Ecto neural progenitor cell (in vitro differentiated cells): ENCODE data around the gene WDR27.
"Not testable (repeated sequence)": the region's sequence is repeated elsewhere in the genome, so short reads cannot be mapped to it uniquely, and the experiment has no call there.

ENCODE experiments used
- DNase-seq: peaks from one replicate; pipeline ENCODE4 v3.0.0-alpha.2; 2018; ENCODE audit warnings: low spot score

The WDR27 gene

DNA sequence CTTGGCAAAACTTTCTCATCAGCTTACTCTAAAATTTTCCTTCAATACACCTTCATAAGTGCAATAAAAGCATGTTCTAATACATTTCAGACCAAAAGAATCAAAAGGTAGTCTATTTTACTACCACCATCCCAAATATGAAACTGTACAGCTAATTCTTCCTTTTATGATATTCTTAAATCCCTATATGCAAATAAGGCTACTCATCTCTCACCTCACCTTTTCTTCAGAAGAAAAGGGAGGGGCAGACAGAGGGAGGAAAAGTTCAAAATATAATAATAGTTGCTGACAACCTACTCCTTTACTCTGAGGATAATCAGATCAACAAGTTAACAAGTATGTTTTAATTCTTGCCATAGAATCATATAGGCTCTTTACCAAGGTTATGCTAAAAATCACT is 7.5 kb upstream of the WDR27 start:
- no peak for DNase-seq

DNA sequence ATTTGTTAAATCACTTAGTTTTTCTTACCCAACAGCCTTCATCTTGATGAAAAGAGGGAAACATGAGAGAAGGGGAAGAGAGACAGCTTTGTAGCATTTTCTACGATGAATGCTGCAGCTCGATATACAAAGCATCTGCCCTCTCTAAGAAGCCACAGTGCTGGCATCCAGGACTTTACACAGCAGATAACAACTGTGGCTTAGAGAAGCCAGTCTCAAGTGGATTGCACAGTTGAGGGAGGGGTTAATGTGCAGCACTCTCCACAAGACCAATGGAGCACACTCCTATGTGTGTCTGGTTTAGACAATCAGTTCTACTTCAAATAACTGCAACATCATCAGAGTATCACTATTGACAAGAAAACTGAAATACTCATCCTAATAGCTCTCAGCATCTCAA is 5.9 kb upstream of the WDR27 start:
- no peak for DNase-seq

DNA sequence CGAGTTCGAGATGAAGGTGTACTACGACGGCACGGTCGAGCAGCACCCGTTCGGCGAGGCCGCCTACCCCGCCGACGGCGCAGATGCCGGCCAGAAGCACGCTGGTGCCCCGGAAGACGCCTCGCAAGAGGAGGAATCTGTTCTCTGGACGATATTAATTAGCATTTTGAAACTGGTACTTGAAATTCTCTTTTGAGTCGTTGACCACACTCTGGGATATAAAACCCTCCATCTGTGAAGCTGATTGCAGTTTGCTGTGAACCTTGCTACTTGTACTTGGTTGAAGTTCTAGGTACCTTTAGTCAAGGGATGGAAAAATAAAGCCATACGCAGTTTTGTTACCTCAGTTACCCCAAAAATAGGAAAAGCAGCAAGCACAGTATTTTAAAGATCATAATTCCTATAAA is 1.0 kb upstream of the WDR27 start:
- DNase-seq = no peak

DNA sequence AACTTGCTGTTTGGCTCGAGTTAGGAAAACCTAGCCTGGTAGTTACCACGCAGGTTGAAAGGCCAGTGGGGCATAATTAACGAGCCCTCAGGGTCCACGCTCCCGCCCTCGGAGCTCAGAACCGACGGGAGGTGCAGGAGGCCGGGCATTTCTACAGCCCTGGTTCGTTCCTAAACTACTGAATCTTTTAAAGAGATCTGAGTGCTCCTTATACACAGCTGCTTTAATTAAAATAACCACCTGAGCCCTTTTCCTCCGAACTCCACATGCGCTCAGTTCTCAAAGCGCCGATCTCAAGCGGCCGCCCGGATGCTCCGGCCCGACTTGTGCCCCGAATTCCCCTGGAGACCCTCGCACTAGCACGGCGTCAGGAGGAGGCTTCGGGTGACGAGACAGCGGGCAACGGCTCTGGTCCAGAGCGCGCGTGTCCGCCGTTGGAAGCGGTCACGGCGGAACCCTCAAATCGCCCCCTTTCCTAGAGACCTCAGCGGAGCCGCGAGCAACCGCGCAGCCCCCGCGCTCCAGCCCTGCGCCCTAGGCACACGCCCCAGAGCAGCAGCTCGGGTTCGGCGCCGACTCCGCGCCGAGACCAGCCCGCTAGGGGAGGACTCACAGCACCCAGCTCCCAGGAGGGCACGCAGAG is 397 bp downstream of the WDR27 start:
- DNase-seq = no peak

DNA sequence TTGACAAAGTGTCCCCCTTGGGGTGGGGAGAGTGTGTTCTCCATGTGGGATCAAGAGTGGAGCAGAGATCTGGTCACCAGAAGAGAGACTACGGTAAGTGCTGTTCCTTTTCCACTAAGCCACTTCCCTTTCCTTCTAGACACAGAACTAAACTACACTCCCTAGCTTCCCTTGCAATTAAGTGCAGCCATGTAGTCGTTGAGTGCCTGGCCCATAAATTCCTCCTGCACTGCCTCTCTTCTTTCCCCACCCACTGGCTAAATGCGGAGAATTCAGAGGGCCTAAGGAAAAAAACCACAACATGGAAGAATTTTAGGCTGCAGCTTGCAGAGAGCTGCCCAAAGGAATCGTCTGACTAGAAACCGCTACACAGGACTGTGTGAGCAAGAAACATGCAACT is 1.5 kb downstream of the WDR27 start:
- DNase-seq = no peak

DNA sequence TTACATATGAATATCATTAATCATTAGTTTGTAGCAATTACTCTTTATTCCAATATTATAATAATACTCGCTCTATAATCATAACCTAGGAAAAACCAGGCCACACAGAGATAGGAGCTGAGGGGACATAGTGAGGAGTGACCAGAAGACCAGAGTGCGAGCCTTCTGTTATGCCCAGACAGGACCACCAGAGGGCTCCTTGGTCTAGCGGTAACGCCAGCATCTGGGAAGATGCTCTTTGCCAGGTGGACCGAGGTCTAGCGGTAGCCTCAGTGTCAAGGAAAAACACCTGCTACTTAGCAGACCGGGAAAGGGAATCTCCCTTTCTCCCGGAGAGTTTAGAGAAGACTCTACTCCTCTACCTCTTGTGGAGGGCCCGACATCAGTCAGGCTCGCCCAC is 4.7 kb downstream of the WDR27 start:
- DNase-seq = not testable (repeated sequence)

DNA sequence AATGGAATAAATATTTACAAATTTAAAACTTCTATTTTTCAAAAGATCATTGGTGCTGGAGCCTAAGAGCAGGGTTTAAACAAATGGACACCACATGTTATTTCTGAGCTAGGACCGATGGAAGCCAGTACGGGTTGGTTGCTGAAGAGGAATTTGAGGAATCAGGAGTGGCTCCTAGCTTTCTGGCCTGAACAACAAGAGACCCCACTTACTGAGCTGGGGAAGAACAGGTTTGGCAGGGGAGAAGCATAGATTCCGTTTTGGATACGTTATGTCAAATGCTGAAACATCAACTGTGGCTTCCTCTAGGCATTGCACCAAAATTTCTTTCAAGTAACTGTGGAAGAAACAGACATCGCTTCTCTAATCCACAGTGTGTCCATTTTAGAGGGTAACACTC is 6.7 kb downstream of the WDR27 start:
- no peak for DNase-seq

DNA sequence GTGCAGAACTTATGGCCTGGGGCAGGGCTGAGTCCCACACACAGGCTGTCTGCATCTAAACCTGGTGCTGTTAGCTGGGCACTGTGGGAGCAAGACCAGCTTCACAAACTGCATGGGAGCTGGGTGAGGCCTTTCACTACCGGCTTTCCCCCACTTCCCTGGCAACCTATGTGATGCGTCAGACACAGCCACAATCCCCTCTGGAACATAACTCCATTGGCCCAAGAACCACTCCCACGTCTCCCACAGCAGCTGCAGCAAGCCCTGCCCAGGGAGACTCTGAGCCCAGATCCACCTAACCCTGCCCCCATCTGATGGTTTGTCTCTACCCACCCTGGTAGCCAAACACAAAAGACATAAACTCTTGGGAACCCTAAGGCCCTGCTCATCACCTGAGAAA is 9.3 kb downstream of the WDR27 start:
- DNase-seq = no peak

DNA sequence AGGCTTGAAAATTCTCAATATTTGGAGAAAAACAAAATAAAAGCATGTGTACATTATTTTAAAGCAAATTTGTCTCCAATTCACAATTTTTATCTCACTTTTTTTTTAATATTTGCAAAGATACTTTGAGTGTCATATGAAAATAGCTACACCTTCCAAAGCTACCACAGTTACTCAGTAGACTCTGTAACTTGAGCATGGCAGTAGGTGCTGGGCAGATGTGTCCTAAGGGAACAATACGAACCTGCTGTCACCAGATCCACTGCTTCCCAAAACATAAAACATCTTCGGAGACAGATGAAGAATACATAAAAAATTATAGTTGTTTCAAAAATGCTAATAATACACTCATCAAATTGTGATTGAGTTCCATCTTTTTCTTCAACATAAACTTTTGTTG is 10.6 kb downstream of the WDR27 start:
- no peak for DNase-seq

DNA sequence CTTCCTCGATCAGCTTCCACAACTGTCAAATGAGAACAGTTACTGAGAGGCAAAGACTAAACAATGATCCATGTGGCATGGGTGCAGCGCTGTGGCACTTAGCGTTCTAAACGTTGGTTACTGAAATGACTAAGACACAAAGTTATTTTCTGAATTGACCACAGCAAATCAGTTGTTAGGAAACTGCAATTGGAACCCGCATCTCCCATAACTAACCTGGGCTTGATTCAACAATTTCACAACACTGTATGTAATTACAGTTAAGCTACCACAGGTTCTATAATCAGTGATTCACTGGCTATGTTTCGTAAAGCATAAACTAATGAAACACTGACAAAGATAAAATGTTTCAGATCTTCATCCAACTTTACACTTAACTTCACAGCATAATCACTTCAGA is 12.5 kb downstream of the WDR27 start:
- no peak for DNase-seq

DNA sequence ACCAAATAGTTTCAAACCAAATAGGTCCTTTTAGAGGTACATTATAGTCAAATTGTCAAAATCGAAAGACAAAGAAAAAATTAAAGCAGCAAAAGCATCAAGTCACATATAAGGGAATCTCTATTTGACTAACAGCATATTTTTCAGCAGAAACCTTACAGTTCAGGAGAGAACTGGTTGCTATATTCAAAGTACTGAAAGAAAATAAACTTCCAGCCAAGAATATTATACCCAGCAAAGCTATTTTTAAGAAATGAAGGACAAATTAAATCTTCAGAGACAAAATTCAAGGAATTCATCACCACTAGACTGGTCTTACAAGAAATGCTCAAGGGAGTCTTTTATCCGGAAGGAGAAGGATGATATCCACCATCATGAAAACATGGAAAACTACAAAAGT is 16.0 kb downstream of the WDR27 start:
- DNase-seq = no peak

DNA sequence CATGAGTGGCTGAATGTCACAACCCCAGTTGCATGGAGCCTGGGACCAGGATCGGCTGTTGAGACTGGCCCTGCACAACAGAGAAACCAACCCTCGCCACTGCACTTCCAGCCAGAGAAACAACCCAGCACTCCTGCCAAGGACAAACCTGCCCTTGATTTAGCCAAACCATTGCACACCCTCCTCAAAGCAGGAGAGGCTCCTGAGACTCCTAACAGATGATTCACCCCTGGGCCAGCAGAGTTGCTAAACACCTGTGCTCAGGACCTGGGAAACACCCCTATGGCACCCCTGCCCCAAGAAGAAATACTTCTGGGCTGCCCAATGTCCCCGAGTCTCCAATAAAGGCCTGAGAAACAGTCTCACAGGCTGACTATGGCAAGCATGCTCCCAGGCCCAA is 17.8 kb downstream of the WDR27 start:
- DNase-seq = no peak

DNA sequence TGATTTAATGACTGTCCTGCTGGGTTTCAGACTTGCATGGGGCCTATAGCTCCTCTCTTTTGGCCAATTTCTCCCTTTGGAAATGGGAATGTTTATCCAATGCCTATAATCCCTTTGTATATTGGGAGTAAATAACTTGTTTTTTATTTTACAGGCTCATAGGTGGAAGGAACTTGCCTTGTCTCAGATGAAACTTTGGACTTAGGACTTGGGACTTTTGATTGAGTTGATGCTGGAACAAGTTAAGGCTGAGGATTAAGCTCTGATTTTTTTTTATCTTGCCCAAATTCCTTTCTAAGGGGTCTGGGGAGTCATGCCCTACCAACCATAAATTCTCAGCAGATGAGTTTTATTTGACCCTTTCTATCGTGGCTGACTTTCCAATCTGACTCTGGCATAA is 23.5 kb downstream of the WDR27 start:
- no peak for DNase-seq

DNA sequence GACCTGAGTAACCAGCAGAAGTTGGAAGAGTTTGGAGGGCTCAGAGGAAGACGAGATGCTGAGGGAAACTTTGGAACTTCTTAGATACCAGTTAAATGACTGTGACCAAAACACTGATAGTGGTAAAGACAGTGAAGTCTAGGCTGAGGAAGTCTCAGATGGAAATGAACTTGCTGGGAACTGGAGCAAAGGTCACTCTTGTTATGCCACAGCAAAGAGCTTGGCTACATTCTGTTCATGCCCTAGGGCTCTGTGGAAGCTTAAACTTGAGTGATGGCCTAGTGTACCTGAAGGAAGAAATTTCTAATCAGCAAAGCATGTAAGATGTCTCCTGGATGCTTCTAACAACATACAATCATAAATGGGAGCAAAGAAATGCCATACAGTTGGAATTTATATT is 24.7 kb downstream of the WDR27 start:
- DNase-seq = no peak

DNA sequence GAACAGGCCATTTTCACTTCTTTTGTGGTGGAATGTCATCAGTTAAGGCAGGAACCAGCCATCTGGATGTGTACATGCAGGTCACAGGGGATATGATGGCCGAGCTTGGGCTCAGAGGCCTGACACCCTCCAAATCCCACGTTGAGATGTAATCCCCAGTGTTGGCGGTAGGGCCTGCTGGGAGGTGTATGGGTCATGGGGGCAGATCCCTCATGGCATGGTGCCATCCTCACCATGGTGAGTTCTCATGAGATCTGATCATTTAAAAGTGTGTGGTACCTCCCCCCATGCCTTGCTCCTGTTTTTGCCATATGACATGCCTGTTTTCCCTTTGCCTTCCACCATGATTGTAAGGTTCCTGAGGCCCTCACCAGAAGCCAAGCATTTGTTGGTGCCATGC is 26.8 kb downstream of the WDR27 start:
- DNase-seq = no peak

DNA sequence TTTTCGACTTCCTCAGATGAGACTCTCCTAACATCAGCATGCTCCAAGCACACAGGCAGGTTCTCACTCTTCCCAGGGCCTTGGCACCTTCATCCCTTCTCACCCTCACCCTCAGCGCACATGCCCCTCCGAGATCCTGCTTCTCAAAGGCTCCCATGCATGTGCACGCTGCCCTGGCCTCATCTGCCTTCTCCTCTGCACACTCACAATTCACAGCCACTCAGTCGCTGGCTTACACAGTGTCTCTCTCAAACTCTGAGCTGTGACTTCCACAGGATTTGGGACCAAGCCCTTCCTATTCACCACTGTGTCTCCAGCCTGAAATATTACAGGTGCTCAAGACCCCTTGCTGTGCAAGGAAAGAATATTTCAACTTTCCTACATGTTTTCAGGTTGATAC is 30.3 kb downstream of the WDR27 start:
- DNase-seq = no peak

DNA sequence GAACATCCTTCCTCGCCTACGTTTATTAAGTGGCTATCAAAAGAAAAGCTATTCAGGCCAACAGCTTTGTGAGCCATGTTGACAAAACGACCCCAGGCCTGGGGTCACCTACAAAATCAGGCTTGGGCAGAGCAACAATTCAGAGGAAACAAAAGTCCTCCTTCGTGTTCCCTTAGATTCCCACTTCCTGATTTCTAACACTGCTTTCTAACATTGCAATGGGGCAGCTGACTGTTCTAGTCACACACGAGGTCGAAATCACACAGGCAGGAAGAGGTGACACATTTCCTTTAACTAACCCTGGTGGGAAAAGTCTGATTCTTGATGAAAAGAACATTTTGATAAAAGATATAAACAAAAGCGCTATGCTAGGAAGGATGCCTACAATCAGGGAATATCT is 31.9 kb downstream of the WDR27 start:
- DNase-seq = no peak

DNA sequence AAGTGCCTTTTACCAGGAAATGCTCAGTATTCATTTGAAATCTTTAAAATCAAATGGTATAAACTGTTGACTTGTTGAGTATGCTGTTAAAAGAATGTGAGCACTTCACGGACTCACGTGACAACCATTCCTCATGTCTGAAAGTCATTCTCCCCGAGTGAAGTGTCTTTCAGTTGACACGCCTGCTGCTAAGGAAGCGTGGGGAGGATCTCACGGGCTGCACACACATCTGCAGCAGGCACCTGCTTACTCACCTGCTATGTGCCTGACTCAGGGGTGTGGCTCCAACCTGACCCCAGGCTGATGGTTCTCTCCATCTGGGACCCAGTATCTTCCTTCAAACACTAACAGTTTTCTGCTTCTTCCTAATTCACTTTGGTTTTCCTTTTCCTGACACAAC is 32.7 kb downstream of the WDR27 start:
- no peak for DNase-seq

DNA sequence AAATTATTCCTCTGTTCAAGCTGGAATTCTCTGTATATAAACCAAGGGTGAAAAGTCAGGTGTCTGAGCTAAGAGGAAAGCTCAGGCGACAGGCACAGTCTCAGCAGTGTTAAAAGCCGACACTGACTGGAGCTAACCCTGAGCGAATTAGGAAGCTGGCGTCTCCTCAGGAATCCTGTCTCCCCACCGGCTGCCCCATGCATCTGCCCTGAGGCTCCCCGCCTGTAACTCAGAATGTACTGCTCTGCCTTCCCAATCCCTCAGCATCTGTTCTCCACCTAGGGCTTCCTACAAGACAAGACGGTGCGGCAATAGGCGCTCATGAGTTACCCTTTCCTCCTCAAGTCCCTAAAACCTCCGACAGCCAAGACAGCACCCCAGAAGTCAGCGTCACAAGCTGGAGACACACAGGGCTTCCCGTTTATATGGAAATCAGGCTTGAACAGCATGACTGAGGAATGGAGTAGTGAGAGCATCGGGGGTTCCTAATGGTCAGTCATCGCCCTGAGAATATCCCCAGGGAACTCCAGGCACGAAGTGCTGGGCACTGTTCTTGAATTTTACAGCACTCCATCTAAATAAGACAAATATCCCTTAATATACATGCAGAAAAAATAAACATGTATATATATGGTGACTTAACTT is 33.5 kb downstream of the WDR27 start:
- DNase-seq = no peak

DNA sequence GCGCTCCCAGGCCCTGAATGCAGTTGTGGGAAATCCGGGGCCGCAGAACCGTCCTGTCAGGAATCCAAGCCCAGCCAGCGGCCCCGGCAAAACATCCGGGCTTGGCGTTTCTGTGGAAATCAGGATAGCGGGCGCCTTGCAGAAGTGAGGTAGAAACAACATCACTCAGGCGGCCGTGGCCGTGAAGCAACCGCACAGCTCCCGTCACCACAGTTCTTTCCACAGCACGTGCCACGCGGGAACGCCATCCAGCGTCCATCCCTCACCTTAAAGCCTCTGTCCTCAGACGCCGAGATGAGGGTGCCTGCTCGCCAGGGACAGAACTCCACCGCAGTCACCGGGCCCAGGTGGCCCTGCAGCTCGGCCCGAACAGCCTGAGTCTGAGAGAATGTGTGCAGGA is 34.1 kb downstream of the WDR27 start:
- DNase-seq = no peak

DNA sequence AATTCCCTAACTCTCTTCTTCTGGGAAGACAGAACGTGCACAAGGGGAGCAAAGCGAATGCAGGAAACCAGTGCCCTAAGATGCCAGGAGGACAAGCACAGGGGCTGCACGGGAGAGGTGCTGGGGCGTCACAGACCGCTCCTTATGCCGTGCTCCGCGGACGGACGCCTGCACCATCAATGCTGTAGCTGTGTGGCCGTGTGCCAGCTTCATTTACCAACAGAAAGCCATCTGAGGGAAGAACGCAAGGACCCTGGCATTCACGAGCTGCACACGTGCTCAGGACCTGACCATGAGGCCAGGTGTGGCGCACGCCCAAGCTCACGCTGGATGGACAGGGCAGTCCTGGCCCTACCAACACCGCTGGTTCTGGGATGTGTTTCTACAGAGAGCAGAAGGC is 35.4 kb downstream of the WDR27 start:
- DNase-seq = no peak

DNA sequence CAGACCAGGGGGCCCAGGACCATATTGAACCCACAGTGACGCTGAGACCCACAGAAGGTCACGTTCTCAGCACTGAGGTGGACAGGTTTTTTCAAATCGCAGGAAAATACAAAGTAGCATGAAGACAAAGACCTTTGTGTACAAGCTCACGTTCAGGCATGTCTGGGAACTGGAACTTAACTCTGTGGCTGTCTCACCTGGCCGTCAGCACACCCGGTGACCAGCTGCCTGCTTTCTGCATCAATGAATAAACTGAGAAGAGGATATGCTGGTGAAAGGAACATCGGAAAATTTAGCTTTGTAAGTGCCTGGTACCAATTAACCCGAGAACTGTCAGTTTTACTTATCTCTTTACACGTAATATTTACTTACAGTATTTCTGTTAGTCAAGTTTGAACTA is 36.5 kb downstream of the WDR27 start:
- no peak for DNase-seq

DNA sequence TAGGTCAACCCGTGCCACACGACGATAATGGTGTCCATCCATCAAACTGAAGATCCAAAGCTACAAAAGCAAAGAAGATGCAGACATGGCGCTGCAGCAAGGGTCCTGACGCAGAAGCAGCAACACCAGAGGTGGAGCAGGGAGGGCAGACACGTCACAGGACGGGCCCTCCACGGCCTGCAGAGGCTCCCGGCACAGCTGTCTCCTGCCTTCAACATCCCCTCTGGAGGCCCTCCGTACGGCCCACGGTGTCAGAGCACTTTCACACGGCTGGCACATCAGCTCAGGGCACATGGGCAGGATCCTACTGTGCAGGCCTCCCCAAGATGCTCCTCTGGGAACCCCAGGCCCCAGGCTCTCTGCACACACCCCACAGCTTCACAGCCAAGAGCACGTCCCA is 37.6 kb downstream of the WDR27 start:
- no peak for DNase-seq

DNA sequence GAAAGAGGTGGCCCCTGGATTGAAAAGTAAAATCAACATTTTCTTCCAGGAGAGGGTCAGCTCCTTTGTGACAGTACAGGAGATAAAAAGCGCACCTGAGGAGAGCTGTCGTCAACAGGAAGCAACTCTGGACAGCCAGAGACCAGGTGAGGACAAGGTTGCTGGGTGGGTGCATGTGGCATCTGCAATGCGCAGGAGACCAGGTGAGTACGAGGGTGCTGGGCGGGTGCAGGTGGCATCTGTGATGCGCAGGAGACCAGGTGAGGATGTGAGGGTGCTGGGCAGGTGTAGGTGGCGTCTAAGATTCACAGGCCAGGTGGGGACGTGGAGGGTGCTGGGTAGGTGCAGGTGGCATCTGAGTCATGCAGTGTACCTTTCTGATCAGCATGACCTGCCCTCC is 38.4 kb downstream of the WDR27 start:
- no peak for DNase-seq

DNA sequence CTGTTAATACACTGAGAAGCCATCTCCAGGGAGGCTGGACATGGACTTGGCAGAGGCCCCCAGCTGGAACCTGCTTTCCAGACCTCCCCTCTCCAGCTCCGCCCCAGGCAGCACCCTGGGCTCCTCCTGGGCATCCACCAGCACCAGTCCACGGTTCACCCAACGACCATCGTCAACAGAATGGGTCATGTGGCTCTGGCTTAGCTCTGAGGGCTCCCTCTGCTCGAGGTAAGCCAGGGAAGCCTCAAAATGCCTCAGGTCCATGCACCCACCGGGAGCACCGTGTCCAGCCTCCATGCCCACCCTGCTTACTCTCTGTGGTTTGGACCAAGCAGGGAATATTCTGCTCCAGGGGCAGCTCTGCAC is 40.5 kb downstream of the WDR27 start:
- DNase-seq = no peak
